HUDEP-2 (cell line): ENCODE measurements around the gene MPIG6B.

Experiments
- DNase-seq, 76 experiments: peaks; one replicate each; lab custom pipeline; 2025; ENCODE audit not compliant: unreplicated experiment in 76 of 76; lab: John Stamatoyannopoulos, UW

Gene MPIG6B

DNA sequence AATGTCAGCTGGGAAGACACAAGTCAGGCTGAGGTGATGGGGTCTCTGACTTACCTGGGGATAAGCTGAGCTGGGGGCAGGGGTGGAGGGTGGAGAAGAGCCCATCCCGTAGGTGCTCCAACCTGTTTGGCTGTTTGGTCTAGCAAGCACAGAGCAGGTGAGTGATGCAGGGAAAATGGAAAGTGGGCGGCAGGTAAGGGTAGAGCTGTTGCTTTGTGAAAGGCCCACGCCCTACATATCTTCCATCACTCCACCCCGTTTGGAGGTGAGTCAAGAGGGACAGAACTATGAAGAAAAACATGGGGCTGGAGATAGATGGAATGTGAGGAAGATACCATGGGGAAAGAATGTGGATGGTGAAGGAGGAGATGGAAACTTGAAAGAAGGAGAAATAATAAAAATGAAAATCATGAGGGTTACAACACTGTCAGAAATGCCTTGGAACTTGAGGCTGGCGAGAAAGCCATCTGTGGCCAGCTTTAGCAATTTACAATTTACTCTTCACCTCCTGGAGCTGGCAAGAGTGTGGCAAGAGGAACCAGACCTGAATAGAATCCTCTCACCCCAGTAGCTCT, 2.9 kb upstream of the MPIG6B start:
- no peak for DNase-seq

DNA sequence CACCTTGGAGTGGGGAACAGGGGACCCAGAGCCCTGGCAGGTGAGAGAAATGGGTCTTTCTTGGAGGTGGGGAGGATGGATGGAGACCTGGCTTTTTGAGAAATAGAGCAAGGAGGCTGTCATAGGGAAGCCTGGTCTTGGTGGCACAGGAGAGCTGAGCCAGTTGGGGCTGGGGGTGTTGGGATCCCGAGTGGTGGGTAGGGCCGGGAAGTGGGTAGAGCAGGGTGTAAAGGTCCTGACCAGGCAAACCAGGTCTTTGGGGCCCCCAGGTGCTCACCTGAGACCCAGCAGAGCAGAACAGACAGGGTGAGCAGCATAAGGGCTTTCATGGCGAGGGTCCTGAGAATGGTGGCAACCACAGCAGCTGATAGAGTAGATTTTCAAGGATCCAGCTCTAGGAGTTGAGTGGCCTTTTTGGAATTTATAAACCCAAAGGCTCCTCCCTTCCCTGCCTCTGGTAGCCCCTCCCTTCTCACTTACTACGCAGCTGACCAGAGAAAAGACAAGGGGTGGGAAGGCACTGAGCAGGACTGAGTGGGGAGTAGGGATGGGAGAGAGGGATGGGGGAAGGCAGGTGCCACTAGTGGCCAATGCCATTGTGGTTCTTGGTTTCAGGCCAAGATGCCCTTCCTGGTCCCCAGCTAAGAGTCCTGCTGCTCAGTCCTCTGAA, 1.7 kb upstream of the MPIG6B start, which contains the start of gene LY6G6C:
Gene LY6G6C (minus strand): TSS at position 396 of the 670 bp plus-strand sequence. CDS start 67 bp downstream, at position 329.
- no peak for DNase-seq

DNA sequence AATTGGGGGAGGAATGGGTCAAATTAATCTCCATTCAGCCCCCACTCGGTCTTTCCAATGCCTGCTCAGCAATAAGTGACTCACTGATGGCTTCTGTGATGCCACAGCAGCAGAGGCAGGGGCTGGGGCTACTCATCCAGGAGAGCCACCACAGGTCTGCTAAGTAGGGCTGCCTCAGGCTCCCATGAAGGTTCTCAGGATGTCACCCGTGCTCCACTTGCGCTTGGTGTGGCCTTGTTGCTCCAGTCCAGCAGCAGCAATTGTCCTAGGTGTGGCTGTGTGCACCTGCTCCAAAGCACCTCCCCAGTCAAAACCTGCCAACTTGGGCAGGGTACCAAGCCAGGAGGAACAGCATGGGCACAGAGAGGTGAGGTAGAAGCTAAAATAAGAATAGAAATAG, 1.0 kb upstream of the MPIG6B start:
- no peak for DNase-seq

DNA sequence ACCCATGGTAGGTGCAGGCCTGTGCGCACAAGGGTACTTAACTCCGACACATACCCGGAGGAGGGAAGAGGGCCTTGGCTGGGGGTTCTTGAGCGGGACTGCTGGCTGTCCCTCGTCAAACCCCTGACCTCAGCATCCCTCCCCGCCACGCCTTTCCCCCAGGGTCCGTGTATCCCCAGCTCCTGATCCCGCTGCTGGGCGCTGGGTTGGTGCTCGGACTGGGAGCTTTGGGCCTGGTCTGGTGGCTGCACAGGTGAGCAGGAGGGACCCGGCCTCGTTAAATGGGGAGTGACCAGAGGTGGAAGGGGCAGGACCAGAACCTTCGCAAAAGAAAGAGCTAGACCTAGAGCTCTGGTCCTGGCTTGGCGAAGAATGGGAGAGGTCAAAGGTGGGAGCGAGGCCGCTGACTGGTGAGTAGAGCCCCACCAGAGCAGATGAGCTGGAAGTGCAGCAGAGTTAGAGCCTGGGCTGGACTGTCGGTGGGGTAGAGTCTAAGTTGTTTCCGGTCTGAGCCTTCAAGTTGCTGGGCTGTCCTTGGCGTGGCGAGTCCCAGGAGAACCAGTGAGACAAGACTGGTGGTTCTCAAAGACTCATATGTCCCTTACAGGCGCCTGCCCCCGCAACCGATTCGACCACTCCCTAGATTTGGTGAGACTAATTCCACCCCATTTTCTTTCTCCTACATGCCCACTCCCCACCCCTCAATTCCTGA, 963 bp downstream of the MPIG6B start:
- DNase-seq, result no peak

DNA sequence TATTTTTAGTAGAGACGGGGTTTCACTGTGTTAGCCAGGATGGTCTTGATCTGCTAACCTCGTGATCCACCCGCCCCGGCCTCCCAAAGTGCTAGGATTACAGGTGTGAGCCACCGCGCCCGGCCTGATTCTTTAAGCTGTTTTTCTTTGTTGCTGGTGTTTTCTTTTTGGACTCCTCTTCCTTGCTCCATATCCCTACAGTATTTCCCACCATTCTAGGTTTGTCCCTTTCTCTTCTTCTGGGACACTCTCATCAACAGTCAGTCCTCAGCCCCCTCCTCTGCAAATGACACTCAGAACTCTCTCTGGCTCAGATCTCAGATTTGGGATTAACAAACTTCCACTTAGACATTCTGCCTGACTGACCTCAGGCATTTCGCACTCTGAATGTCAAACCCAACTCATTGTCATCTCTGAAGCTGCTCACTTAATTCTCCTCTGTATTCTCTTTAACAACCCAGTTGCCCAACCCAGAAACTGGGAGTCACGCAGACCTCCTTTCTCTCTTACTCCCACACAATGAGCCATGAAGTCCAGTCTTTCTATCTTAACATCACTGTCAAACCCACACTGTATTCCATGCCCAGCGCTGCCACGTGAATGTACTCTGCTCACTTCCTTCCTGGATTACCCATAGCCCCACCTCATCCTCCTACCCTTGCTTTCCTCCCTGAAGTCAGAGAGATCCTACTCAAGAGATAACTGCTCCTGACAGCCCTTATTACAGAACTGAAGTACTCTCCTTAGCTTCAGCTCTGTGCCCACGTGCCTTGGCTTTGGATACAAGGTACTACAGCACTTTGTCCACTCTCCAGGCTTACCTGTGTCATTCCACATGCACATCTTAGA, 2.6 kb downstream of the MPIG6B start:
- peak in 27 of 76 experiments; percentile 8 to 53 (median 31) for DNase-seq

DNA sequence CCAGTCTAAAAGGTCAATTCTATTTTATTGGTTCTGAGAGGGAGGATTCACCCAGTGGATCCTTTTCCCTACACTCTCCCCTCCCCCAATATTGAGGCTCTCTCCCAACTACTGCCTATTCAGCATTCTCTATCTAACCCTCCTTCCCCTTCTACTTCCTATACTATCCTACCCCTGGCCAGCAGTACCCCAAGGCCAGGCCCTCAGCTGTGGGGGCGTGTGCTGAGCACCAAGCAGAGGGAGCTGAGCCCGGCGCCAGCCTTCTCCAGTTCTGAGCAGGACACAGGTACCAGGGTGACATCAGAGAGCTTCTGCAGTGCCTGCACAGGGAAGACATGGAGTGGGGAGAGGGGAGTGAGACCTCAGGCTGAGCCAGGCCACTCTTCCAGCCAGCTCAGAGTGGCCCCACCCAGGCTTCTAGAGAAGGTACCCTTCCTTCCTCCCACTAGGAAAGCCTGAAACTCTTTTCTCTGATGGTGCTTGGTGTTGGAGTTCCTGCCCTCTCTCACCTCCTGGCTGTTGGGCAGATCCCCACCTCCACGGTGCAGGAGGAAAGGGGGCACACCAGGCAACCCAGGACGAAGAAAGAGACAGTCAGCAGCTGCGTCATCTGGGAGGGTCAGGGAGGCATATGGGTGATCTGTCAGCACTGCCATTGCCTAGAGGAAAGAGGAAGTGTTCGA, 4.0 kb downstream of the MPIG6B start:
- peak in 27 of 76 experiments; percentile 18 to 47 (median 32) for DNase-seq

DNA sequence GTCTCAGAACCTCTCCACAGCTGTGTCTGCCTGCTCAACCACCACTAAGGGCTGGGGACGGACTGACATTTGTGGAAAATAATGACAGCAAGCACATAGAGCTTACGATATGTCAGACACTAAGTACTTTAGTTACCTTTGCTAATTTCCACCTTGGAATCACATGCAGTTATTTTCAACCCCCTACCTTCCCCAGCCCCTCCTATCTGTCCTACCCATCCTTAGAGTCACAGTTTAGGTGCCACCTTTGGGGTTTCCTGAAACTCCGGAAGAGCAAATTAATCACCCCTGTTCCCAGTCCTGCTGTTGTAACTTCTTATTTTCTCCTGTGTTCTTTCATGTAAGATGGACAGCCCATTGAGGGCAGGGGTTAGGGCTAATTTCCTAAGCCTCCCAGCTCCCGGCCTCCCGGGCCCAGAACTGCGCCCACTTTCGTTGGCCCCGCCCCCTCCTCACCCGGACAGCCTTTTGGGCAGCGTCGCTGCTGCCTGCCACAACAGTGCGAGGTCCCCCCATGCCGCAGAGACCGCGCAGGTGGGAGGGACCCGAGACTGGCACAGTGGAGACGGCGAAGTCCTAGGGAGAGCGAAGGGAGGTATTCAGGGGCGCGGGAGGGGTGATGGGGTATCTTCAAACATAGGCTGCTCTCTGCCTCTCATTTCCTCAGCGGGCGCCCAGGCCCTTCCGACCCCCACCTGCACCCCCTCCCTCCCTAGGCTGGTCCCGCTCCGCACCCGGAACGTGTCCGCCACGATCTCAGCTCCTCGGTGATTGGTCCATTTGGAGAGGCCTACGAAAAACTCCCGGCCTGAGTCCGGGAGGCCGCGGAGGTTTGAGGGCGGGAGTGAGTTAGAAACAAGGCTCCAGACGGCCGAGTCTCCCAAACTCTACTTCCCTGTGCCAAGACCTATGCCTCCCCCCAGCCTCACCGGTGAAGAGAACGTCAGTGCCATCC, 4.8 kb downstream of the MPIG6B start:
- DNase-seq, result peak in 3 of 76 experiments; percentile 24 to 38 (median 26)

DNA sequence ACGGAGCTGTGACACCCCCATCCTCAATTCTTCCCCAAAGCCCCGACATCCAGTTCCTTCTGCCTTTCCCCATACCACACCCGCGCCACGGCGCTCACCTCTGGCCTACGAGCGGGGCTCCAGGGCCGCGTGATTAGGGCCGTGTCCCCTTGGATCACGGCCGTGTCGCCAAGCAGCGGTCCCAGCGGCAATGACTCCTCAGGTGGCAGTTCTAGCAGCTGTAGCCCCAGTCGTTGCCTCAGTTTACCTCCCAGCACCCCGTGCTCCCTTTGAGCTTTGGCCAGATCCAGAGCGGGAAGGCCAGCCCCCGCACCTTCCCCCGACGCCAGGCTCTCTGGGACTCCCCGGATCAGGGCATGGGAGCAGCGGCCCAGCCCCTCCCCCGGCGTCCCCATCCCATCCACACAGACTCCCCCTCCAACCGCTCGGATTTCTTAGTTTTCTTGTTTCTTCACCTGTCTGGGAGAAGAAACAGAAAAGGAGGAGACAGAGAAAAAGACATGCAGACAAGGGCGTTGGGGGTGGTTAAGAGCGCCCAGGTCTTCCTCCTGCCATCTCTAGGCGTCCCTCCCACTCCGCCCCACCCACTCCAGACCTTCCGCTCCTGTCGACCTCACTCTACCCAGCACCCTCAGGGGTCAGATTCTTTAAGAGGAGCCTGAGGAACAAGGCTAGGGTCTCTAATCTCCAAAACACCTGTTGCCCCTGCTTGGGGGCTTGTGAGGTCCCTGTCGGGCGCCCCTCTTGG, 5.8 kb downstream of the MPIG6B start, which contains the start of gene DDAH2:
Gene DDAH2 (minus strand): TSS at position 533 of the 748 bp plus-strand sequence. CDS start 138 bp downstream, at position 395.
- peak in 2 of 76 experiments; percentile 46 to 96 for DNase-seq

DNA sequence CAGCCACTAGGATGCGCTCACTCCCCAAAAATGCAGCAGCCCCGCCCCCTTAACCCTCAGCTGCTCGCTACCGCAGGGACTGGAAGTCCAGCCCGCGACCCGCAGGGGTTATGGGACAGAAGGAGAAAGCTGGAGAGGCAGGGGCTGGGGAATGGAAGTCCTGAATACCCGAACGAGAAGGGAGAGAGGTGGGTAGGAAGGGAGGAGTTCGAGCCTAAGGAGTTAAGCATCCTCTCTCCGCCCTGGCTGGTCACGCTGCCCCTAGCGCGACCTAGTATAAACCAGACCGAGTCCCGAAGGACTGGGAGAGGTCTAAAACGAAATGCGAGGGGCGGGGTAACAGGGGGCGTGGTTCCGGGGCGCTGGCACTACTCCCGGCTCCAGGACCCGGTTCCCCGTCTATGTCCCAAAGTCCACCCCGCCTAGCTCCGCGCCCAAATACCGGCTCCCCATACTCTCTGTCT, 6.4 kb downstream of the MPIG6B start:
- DNase-seq, result peak in 73 of 76 experiments; percentile 39 to 99 (median 79)

DNA sequence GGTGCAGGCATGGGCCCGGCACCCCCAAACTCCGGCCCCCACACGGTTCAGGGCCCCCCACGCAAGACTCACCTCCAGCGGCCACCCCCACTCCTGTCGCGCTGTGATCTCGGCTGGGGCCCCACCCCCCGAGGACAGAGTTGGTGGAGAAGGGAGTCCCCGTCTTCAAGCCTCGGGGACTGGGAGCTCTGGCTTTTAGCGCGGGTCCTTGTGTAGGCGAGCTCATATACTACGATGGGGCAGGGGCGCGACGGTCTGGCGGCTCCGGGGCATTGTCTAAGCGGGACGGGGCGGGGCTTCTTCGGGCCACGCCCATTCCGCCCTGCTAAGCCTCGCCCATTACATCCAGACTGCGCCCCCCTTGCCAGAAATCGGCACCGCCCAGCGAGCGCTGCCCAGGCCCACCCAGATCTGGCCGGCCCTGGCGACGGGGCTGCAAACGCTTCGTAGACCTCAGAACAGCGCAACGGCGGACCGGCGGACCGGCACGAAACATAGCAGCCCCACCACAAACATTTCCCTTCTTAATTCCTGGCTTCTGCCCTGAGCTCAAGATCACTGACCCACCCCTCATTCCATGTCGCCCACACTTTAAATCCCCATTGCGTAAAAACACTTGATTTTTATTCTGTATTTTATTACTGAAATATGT, 6.9 kb downstream of the MPIG6B start:
- DNase-seq, result peak in 60 of 76 experiments; percentile 15 to 99 (median 62)

DNA sequence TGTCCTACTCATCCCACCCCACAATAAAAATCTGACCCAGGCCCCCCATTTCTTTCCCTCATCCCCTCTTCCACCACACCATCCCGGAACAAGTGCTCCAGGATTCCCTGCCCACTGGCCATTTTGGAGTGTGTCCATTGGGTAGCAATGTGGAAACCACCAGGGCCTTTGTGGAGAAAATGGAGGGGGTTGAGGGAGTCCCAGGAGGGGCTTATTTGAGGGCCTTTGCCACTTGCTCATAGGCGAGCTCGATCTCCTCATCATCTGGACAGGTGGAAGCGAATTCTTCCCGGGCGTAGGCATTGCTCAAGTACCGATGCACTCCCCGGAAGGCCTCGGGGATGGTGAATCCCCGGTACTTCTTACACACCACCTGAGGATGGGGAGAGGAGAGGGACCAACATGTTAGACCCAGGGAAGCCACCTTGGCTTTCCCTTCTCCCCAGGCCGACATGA, 7.5 kb downstream of the MPIG6B start:
- DNase-seq, result no peak

DNA sequence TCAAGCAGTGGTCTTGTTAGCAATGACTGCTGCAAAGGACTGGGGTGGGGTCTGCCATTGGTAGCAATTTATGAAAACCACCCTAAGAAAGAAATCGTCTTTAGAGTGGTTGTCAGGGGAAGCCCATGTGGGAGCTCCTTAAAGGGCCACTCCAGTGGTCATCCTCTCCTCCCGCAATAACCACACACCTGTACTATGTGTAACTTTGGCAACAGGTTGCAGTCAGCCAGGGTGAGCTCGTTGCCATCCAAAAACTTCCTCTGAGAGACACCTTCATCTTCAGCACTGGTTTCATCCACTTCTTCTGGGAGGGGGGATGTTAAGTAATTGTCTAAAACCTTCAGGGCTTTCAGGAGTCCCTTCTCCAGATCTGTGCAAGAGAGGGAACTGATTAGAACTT, 8.9 kb downstream of the MPIG6B start:
- DNase-seq, result no peak

DNA sequence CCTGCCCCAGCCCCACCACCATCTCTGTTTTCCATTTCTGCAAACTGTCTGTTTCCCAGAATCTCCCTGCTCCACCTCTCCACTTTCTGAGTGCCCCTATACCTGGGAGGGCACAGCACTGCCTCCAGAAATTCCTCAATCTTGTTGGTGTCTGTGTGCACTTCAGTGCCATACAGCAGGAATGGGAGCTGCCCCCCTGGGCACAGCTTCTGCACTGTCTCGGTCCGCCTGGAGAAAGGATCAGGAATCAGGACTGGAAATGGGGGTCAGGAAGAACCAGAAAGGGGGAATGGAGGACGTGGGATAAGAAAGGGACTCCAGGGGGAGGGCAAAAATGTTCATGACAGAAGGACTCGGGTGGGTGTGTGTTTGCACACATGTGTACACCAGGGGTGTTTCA, 10.6 kb downstream of the MPIG6B start:
- DNase-seq, result no peak

DNA sequence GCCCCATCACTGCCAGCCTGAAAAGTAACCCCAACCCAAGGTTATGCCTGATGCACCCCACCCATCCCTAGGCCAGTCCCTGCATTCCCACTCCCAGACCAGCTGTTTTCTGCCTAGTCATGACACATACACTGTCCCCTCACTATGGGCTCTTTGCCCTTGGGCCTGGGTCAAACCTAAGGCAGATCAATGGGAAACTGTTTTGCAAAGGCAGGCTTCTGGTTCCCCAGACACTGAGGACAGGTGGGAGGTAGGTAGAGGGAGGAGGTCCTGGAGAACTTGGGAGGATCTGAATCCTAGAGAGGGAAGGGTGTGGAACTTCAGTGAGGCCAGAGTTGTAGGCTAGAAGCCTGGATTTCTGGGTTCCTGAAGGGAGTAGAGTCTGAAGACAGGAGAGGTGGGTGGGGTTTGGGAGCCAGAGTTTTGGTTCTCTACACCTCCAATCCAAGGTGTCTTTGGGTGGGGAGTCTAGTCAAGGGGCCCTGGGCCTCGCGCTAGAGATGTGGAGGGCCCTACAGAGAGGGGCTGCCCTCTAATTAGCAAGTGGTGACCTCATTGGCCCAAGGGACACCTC, 11.2 kb downstream of the MPIG6B start:
- no peak for DNase-seq

DNA sequence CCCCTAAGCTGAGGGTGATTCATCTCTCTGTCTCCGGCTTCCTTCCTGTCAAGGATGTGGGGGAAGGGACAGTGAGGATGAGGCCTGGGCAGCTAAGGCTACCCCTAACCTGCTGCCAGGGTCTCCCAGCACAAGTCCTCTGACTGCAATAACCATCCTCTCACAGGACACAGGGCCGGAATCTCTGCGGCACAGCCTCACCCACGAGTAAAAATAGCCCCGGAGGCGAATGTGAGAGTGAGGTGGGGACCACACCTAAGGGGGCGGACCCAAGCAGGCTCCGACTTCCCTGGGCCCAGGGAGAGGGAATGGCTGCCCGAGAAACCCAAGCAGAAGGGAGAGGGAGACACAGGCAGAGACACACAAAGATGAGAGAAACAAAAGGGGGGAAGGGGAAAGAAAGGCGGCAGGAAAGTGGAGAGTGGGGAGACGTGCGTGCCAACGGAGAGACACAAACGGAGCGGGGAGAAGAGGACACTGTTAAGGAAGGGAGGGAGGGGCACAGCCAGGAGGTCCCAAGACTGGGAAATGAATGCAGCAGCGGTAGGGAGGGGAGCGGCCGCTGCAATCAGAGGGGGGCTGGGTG, 11.7 kb downstream of the MPIG6B start:
- peak in 40 of 76 experiments; percentile 13 to 71 (median 43) for DNase-seq

DNA sequence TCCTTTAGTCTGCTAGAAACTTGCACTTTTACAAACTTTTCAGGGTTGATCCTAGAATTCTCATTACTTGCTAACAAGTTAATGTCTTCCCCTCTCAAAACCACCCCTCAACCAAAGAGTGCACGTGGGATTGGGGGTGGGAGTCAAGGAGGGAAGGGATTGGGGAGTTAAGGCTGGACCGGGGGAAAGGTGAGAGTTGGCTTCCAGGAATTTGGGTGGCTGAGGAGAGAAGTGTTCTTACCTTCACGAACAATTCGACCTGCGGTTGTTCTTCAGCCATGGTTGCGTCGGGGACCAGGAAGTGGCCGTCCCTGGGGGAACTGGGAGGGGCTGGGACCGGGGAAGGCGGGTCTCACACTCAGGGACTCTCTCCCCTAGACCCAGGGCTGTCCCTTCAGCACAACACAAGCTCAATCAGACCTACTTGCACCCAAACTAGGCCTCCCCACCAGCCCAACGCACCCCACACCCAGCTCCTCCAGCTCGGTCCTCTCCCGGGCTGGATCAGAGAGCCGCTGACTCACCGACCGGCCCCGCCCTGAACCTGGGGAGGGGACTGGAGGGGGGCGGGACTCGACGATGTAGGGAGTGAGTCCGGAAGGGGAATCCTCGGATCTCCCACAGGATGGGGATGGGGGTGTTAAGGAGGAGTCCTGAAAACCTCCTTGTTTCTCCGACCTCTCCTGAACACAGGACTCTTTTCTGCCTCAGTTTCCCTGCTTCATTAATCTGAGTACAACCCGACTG, 13.0 kb downstream of the MPIG6B start, which contains the start of gene CLIC1:
Gene CLIC1 (minus strand): TSS at position 510 of the 747 bp plus-strand sequence. CDS start 230 bp downstream, at position 280.
- peak in 72 of 76 experiments; percentile 31 to 91 (median 74) for DNase-seq
